GM19035 (cell line): Measurements from ENCODE around the gene CLSTN2.

Experiments used
- ATAC-seq: cut with Tn5 transposase; IDR thresholded peaks from one replicate; pipeline ENCODE4 v1.9.1; 2021; ENCODE audit not compliant: unreplicated experiment

Gene CLSTN2

DNA sequence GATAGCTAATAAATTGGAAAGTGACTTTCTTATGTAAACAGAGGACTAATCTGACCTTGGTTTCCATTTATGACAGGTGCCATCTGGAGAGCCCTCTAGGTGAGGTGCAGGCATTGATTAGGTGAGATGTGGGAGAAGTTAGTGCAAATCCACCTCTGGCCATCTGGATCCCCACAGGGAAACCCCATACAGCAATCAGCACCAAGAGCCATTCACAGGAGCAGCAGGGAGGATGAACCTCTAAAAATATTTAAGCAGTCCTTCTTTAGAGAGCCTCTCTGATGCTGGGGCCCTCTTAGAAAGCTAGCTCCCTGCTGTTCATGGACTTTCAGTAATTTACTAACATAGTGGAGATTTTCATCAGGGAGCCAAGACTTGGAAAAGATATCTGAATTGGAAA is 69.3 kb downstream of the CLSTN2 start:
- ATAC-seq, result no peak

GRCh38 chr3:140006331-140006730 is 71.3 kb downstream of the CLSTN2 start:
- no peak for ATAC-seq

GRCh38 chr3:140007081-140007480 is 72.1 kb downstream of the CLSTN2 start:
- no peak for ATAC-seq

- ATAC-seq, result no peak
These were observed 73.2 kb downstream of the CLSTN2 start for GRCh38 chr3:140007911-140008869.

DNA sequence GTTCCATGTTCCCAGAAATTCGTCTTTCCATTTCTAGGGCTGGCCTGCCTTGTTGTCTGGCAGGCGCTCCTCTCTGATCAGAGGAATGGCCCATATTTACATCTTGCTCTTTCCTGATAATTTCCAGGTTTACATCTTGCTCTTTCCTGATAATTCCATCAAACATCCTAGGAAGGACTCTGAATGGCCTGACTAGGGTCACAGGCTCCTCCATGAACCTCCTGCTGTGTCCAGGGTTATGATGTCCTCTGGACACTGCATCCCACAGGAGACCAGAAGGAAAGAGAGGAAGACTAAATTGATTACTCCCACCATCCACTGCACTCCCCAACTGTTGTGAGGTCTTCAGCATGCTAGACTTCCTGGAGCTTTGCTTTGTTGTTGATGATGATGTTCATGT is 75.4 kb downstream of the CLSTN2 start:
- no peak for ATAC-seq

GRCh38 chr3:140011086-140011485 is 76.1 kb downstream of the CLSTN2 start:
- no peak for ATAC-seq

GRCh38 chr3:140011611-140012277 is 76.8 kb downstream of the CLSTN2 start:
- ATAC-seq, result no peak

DNA sequence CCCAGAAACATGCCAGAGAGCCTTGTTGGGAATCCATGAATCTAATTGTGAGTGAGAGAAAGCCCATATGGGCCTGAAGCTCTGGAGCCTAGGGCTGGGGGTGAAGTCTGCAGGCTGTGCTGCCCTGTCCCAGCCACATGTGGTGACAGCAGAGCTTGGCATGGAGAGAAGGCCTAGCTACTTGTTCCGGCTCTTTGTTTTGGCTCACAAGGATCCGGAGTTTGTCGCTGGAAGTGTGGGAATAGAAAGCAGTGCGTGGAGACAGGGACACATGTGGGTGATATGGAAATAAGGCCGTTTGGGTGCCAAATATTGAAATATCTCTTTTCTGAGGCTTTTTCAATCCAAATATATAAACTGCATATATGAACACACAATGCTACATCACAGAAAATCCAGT is 78.2 kb downstream of the CLSTN2 start:
- ATAC-seq, result no peak

DNA sequence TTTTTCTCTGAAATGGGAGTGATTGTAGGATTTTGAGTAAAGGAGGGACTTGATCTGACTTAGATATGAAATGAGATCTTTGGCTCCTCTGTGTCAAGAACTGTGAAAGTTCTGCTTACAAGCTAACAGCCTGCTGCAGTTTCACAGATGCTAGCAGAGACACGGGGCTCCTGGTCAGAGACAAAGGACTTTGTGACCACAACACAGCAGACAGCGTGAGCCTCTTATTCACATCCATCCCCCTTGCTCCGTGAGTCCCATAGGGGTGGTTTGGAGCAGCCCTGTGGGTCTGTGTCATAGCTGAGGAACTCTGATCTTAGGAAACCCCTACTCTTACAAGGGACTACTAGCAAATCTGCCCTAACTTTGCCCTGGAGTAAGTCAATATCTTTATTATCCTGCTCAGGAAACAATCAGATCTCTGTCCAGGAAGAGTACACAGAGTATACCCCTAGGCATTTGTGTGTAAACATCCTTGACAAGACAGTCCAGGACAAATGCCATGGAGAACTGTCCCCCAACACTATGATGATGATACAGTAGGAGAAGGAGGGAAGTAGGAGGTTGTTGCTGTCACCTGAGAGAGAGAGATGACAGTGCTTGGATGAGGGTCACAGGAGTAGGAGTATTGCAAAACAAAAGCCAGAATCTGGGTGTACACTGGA is 80.0 kb downstream of the CLSTN2 start:
- ATAC-seq, result no peak

- no peak for ATAC-seq
These were observed 80.8 kb downstream of the CLSTN2 start for GRCh38 chr3:140015741-140016140.

- no peak for ATAC-seq
These were observed 83.6 kb downstream of the CLSTN2 start for GRCh38 chr3:140018556-140018955.

- ATAC-seq, result no peak
These were observed 85.0 kb downstream of the CLSTN2 start for GRCh38 chr3:140019946-140020345.

GRCh38 chr3:140020541-140020940 is 85.6 kb downstream of the CLSTN2 start:
- ATAC-seq, result no peak

- no peak for ATAC-seq
These were observed 86.3 kb downstream of the CLSTN2 start for GRCh38 chr3:140021269-140021668.

DNA sequence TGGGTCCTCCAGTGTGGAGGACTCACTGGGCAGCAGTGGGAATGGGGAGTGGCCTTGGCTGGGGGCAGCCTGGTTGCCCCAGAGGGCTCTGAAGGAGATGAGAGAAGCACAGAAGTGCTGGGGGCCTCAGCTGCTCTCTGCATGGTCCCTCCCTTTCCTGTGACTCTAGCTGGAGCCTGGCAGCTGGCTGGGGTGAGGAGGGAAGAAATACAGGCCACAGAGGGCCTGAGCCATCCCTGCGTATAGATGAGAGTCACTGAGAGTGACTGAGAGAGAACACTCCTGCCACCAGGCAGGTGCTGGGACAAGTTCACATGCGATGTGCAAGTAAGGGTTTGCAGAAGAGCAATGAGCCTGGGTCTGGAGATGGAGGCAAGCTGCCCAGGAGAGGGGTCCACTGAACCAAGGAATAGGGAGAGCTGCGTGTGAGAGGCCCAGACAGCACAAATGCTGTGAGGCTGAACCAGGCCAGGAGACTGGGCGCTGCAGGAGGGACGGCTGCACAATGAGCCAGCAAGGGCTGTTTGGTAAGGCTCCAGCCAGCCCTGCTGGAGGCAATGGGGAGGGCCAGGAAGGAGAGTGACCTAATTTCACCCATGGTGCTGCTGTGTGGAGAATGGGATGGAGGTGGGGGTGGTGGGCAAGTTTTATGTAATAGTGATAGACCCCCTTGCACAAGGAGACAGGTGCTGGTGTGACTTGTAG is 87.2 kb downstream of the CLSTN2 start:
- ATAC-seq, result no peak

DNA sequence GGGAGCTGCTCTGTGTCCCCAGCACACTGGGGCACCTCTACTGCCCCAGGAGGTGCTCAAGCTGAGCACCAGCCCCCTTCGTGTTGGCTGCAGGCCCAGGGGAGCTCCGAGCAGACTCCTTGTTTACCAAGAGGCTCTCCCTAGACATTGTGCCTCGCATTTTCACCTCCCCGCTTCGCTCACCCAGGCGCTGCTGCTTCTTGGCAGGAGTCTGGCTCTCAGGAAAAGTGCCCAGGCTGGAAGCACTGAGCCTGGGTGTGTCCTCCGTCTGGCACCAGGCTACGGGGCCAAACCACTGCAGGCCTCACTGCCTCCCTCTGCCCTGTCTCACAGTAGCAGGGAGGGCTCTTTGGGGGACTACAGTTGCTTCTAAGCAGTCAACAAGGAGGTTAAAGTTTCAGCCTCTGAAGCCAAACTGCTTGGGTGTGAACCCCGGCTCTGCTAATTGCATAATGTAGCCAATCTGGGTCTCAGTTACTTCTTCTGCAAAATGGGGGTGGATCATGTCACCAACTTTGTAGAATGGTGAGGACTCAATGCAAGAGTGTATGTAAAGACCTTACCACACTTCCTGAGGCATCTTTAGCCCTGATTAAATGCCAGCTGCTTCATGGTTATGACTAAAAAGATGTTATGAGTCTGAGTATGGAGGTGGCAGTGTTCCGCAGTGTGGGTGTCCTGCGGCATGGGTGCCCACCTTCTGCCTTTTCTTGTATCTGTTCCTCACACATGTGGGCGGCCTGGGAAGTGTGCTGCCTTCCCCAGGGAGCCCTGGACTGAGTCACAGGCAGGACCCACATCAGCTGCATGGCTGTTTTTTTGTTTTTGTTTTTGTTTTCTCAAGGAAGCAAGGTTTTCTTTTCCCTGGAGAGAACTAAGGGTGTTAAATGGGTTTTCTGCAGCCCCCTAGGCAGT is 88.9 kb downstream of the CLSTN2 start:
- ATAC-seq, result no peak

GRCh38 chr3:140031170-140031569 is 96.2 kb downstream of the CLSTN2 start:
- no peak for ATAC-seq

GRCh38 chr3:140034058-140034457 is 99.1 kb downstream of the CLSTN2 start:
- ATAC-seq, result no peak

DNA sequence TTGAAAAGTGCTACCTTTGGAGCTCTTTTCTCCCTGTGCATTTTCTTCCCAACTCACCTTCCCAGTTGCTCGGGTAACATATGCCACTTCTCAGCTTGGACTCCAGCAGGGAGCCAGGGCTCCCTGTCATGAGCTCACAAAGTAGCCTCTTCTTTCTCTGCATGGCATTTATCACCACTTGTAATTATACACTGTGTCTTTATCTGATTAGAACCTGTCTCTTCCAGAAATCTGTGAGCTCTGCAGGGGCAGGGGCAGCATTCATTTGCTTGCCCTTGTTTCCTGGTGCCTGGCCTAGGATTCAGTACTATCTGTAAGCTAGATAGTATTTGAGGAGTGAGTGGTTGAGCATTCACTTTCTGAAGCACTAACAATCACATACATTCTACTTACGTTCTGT is 100.9 kb downstream of the CLSTN2 start:
- no peak for ATAC-seq

GRCh38 chr3:140050396-140050795 is 115.4 kb downstream of the CLSTN2 start:
- no peak for ATAC-seq
